ENCODE measurements around the gene CXCL5.
A peak's percentile ranks its signal among the peaks of the same experiment; 100 is the strongest.

The CXCL5 gene

GRCh38 chr4:73998040-73999011, at the start of gene CXCL5:
TSS of gene CXCL5 (minus strand) at chr4:73998677. CDS start at chr4:73998581, 96 bp downstream.
- FAIRE-seq (no peak), DNase-seq (ENCODE audit: insufficient read length, low spot score) (no peak)

- DNase-seq (ENCODE audit: insufficient read length, low spot score) (no peak), FAIRE-seq (no peak)
Measured at GRCh38 chr4:74047152-74047551, 48.7 kb upstream of the CXCL5 start.

- FAIRE-seq (no peak), DNase-seq (ENCODE audit: insufficient read length, low spot score) (no peak)
Measured at GRCh38 chr4:74045772-74046171, 47.3 kb upstream of the CXCL5 start.

- DNase-seq (ENCODE audit: insufficient read length, low spot score) (no peak), FAIRE-seq (no peak)
Measured at GRCh38 chr4:74045247-74045646, 46.8 kb upstream of the CXCL5 start.

GRCh38 chr4:74044677-74045076, 46.2 kb upstream of the CXCL5 start:
- no peak for FAIRE-seq

DNA sequence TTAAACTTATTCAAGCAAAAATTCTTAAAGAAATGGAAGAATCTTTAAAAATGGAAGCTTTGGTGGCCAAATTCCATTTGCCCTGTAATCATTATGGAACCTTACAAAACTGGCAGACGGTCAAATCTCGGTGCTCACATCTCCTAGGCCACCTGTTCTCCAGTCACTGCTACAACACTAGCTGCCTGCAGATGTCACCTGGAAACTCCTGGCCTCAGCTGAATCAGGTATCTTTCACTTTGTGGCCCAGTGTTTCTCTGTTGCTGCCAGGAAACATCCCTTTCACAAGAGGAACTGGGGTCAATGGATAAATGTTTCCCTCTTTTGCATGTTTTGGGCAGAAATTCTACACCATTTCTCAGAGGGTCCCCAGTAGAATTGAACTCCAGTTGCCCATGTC, 44.2 kb upstream of the CXCL5 start:
- no peak for FAIRE-seq
- DNase-seq (ENCODE audit: insufficient read length, low spot score) = no peak

More at GRCh38 chr4:74044677-74045076, 46.2 kb upstream of the CXCL5 start:
- no peak for DNase-seq (ENCODE audit: insufficient read length, low spot score)

DNA sequence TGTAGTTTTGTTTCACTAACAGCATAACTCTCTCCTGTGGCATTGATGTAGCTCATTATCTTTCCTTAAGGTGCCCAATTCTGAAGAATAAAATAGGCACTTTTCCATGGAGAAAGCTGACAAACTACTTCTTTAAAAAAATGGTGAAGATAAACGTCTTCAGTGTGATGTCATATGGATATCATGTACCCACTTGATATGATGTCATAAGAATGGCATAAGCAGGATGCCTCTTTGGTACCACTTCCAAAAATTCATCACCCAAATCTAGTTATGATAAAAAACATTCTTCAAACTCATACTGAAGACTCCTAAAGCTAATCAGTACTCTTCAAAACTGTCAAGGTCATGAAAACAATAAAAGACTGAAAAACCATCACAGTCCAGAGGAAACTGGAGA, 42.9 kb upstream of the CXCL5 start:
- no peak for FAIRE-seq
- DNase-seq (ENCODE audit: insufficient read length, low spot score) = no peak

DNA sequence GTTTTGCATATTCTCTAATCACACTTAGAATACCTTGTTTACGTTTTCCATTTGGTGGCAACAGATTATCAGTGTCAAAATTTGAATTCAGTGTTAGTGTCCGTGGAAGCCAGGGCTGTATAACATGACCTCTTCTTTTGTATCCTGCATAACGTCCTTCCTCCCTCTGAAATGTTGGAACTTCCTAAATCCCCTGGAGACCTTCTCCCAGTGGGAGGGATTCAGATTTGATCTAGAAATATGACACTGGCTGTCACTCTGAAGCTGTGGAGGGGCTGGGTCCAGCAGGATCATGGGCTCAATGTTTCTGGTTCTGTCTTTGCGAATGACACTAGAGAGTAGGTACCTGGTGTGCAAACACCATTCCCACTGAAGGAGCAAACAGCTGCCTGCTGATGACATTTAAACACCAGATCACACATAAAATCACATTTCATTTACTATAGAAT, 40.9 kb upstream of the CXCL5 start:
- DNase-seq (ENCODE audit: insufficient read length, low spot score) (no peak), FAIRE-seq (no peak)

GRCh38 chr4:74038425-74039314, 40.2 kb upstream of the CXCL5 start, which contains the start of gene CXCL3:
TSS of gene CXCL3 (minus strand) at chr4:74038689. CDS start at chr4:74038611, 78 bp downstream.
- FAIRE-seq (peak; percentile 44), DNase-seq (ENCODE audit: insufficient read length, low spot score) (peak; percentile 39)

- no peak for FAIRE-seq
Measured at GRCh38 chr4:74038086-74038424, 39.6 kb upstream of the CXCL5 start.

DNA sequence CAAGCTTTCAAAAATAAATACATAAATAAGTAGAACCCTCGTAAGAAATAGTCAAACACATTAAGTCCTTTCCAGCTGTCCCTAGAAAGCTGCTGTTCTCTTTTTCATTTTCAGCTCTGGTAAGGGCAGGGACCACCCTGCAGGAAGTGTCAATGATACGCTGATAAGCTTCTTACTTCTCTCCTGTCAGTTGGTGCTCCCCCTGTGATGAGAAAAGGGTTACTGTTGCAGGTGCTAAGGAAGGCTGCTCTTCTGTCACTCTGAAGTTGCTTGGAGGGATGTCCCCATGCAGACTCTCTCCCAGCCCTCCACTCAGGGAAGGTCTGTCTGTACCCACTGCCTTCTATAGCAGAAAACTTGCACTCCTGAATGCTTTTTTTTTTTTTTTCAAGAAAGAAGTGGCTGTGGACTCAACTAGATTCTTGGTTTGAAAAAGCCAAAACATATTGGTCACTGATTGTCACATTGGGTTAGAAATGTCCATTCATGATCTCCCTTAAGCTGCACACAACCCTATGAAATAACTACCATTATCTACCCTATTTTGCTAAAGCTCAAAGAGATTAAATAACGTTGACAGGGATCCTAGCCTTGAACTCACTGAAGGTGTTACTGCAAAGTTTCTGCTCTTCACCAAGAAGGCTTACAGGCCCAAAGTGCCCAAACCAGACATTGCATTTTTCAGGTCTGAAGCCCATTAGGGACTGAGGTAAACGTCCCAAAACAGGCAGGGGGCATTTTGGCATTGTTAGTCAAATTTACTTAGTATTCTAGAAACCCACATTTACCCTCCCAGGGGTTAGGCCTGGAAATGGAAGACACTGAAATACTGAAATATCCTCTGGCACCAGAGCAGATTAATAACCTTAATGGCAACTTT, 38.8 kb upstream of the CXCL5 start:
- DNase-seq (ENCODE audit: insufficient read length, low spot score) = no peak
- no peak for FAIRE-seq

More at GRCh38 chr4:74038086-74038424, 39.6 kb upstream of the CXCL5 start:
- no peak for DNase-seq (ENCODE audit: insufficient read length, low spot score)

- FAIRE-seq (no peak), DNase-seq (ENCODE audit: insufficient read length, low spot score) (no peak)
Measured at GRCh38 chr4:74033739-74034138, 35.3 kb upstream of the CXCL5 start.

DNA sequence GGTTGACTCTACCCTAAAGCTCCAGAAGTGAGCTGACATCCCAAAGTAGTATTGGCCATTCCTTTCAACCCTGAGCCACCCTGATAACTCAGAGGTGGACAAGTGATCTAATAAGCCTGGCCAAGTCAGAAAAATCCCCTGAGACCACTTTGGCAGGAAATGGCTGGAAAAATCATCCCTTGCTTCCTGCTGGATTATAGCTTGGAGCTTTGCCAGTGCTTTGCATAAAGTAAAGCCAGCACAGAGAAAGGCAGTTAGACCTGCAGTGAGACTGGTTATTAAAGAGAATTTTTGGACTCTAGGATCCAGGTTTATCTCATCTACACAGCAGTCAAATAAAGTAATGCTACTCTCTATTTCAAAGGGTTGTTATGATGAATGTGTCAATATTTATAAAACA, 33.6 kb upstream of the CXCL5 start:
- FAIRE-seq = no peak
- DNase-seq (ENCODE audit: insufficient read length, low spot score) = no peak

DNA sequence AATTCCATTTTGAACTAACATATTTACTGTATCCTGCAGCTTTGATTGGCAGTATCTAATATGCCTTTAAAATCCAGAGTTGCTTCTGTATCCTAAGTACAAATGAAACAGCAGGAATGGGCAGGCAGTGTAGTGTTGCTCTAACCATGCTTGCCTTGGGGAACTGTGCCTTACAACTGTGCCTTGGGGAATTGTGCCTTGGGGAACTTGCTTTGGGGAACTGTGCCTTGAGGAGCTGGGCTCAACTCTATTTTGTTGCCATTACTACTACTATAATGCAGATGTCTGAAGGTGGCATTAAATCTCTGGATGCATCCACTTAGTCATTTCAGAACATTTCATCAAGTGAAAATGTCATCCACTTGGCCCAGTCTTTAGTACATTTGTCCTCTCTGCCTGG, 33.1 kb upstream of the CXCL5 start:
- no peak for DNase-seq (ENCODE audit: insufficient read length, low spot score)
- FAIRE-seq = no peak

GRCh38 chr4:74030285-74030684, 31.8 kb upstream of the CXCL5 start:
- FAIRE-seq (no peak), DNase-seq (ENCODE audit: insufficient read length, low spot score) (no peak)

- no peak for FAIRE-seq
- no peak for DNase-seq (ENCODE audit: insufficient read length, low spot score)
Measured at GRCh38 chr4:74028504-74028903, 30.0 kb upstream of the CXCL5 start.

DNA sequence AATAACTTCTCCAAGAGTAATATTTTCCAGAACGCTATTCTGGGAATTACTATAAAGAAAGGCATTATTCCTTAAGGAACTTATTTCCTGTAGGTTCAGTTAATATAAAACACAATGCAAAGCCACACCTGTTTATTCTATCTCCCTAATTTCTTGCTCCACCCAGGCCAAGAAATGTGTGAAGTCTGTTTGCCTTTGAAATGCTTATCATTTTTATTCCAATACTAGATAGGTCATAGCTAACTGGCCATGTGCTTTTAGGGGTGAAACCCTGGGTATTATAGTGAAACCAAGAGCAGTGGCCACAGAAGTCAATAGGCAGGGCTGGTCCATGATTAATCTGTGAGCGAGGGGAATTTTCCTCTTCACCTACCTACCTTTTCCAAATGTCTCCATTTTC, 25.2 kb upstream of the CXCL5 start:
- DNase-seq (ENCODE audit: insufficient read length, low spot score) (no peak), FAIRE-seq (no peak)

- FAIRE-seq = no peak
Measured at GRCh38 chr4:74021601-74022000, 23.1 kb upstream of the CXCL5 start.

GRCh38 chr4:74018771-74019170, 20.3 kb upstream of the CXCL5 start:
- no peak for FAIRE-seq
- DNase-seq (ENCODE audit: insufficient read length, low spot score) = no peak

More at GRCh38 chr4:74021601-74022000, 23.1 kb upstream of the CXCL5 start:
- DNase-seq (ENCODE audit: insufficient read length, low spot score) = no peak

DNA sequence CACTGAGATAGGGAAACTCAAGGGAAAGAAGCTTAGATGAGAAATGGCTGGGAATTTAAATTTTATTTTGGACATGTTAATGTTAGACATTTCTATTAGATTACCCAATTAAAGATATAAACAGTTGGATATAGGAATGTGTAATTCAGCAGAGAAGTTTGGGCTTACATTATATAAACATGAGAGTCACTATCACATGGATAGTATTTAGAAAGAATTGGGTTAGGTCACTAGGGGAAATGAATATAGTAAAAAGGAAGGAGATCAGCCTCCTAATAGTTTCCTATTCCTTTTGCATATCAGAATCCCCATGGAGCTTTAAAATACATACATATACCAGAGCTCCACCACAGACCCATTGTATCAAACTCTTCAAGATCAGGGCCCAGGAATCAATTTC, 19.6 kb upstream of the CXCL5 start:
- no peak for FAIRE-seq
- DNase-seq (ENCODE audit: insufficient read length, low spot score) = no peak
